WTC11 (cell line): ENCODE data around the gene BLMH.

ENCODE experiments used
- FOXP1 ChIP-seq: sonication (generic); formaldehyde crosslinking; IDR thresholded peaks from 2 replicates; pipeline ENCODE4 v1.8.0; 2022; ENCODE audit warnings: missing genetic modification reagents, mild to moderate bottlenecking, moderate library complexity, borderline replicate concordance
- SOX15 ChIP-seq: fragments of 250-450 bp; sonication (Bioruptor Pico); IDR thresholded peaks from 2 replicates; pipeline ENCODE4 v1.9.0; 2021; ENCODE audit warnings: mild to moderate bottlenecking
- ZBTB21 ChIP-seq: sonication (generic); formaldehyde crosslinking; IDR thresholded peaks from 2 replicates; pipeline ENCODE4 v1.8.1; 2023; ENCODE audit warnings: mild to moderate bottlenecking, missing genetic modification reagents, borderline replicate concordance
- ZNF121 ChIP-seq: sonication (generic); formaldehyde crosslinking; IDR thresholded peaks from 2 replicates; pipeline ENCODE4 v1.8.0; 2023; ENCODE audit warnings: missing genetic modification reagents
- TF ChIP-seq, protein P1 (sequence below): fragments of 250-450 bp; sonication (Bioruptor Pico); IDR thresholded peaks from 2 replicates; pipeline ENCODE4 v1.9.0; 2021; ENCODE audit warnings: mild to moderate bottlenecking, borderline replicate concordance
- TF ChIP-seq, protein P2 (sequence below): fragments of 250-450 bp; sonication (Bioruptor Pico); IDR thresholded peaks from 2 replicates; pipeline ENCODE4 v1.9.0; 2021; ENCODE audit warnings: mild to moderate bottlenecking
- TF ChIP-seq, protein P3 (sequence below): sonication (generic); formaldehyde crosslinking; IDR thresholded peaks from 2 replicates; pipeline ENCODE4 v1.8.0; 2022; ENCODE audit warnings: missing genetic modification reagents
- TF ChIP-seq, protein P4 (sequence below): fragments of 200-600 bp; IDR thresholded peaks from 2 replicates; pipeline ENCODE4 v1.8.0; 2022; ENCODE audit warnings: antibody characterized with exemption
- TF ChIP-seq, protein P5 (sequence below): sonication (generic); formaldehyde crosslinking; IDR thresholded peaks from 2 replicates; pipeline ENCODE4 v1.8.0; 2022; ENCODE audit warnings: mild to moderate bottlenecking, missing genetic modification reagents
- TF ChIP-seq, protein P6 (sequence below): sonication (generic); formaldehyde crosslinking; IDR thresholded peaks from 2 replicates; pipeline ENCODE4 v1.8.1; 2022; ENCODE audit warnings: low read depth, mild to moderate bottlenecking, moderate library complexity, missing genetic modification reagents, borderline replicate concordance
- TF ChIP-seq, protein P7 (sequence below): sonication (generic); formaldehyde crosslinking; IDR thresholded peaks from 2 replicates; pipeline ENCODE4 v1.8.1; 2022; ENCODE audit warnings: missing genetic modification reagents, borderline replicate concordance

DNA sequence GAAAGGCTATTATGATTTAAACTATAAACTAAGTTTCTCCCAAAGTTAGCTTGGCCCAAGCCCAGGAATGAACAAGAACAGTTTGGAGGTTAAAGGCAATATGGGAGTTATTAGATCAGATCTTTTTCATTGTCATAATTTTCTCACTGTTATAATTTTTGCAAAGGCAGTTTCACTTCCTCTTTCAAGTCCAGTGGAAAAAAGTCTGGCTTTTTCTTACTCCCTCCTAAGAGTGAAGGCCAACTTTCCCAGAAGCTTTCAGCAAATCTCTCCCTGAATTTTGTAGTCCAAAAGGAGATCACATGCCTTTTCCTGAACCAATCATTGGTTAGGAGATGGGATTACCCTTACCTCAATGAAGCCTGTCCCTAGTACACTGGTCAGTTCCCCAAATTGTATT is 9.1 kb upstream of the BLMH start:
- TF ChIP-seq ZBTB21 (CRISPR knock-in tag) (no peak), SOX15 (CRISPR knock-in tag) (no peak), ZNF121 (no peak), FOXP1 (CRISPR knock-in tag) (no peak)
- TF ChIP-seq, protein P1, sequence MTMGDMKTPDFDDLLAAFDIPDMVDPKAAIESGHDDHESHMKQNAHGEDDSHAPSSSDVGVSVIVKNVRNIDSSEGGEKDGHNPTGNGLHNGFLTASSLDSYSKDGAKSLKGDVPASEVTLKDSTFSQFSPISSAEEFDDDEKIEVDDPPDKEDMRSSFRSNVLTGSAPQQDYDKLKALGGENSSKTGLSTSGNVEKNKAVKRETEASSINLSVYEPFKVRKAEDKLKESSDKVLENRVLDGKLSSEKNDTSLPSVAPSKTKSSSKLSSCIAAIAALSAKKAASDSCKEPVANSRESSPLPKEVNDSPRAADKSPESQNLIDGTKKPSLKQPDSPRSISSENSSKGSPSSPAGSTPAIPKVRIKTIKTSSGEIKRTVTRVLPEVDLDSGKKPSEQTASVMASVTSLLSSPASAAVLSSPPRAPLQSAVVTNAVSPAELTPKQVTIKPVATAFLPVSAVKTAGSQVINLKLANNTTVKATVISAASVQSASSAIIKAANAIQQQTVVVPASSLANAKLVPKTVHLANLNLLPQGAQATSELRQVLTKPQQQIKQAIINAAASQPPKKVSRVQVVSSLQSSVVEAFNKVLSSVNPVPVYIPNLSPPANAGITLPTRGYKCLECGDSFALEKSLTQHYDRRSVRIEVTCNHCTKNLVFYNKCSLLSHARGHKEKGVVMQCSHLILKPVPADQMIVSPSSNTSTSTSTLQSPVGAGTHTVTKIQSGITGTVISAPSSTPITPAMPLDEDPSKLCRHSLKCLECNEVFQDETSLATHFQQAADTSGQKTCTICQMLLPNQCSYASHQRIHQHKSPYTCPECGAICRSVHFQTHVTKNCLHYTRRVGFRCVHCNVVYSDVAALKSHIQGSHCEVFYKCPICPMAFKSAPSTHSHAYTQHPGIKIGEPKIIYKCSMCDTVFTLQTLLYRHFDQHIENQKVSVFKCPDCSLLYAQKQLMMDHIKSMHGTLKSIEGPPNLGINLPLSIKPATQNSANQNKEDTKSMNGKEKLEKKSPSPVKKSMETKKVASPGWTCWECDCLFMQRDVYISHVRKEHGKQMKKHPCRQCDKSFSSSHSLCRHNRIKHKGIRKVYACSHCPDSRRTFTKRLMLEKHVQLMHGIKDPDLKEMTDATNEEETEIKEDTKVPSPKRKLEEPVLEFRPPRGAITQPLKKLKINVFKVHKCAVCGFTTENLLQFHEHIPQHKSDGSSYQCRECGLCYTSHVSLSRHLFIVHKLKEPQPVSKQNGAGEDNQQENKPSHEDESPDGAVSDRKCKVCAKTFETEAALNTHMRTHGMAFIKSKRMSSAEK (CRISPR knock-in tag): no peak
- TF ChIP-seq, protein P2, sequence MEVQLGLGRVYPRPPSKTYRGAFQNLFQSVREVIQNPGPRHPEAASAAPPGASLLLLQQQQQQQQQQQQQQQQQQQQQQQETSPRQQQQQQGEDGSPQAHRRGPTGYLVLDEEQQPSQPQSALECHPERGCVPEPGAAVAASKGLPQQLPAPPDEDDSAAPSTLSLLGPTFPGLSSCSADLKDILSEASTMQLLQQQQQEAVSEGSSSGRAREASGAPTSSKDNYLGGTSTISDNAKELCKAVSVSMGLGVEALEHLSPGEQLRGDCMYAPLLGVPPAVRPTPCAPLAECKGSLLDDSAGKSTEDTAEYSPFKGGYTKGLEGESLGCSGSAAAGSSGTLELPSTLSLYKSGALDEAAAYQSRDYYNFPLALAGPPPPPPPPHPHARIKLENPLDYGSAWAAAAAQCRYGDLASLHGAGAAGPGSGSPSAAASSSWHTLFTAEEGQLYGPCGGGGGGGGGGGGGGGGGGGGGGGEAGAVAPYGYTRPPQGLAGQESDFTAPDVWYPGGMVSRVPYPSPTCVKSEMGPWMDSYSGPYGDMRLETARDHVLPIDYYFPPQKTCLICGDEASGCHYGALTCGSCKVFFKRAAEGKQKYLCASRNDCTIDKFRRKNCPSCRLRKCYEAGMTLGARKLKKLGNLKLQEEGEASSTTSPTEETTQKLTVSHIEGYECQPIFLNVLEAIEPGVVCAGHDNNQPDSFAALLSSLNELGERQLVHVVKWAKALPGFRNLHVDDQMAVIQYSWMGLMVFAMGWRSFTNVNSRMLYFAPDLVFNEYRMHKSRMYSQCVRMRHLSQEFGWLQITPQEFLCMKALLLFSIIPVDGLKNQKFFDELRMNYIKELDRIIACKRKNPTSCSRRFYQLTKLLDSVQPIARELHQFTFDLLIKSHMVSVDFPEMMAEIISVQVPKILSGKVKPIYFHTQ (CRISPR knock-in tag): no peak
- TF ChIP-seq, protein P3, sequence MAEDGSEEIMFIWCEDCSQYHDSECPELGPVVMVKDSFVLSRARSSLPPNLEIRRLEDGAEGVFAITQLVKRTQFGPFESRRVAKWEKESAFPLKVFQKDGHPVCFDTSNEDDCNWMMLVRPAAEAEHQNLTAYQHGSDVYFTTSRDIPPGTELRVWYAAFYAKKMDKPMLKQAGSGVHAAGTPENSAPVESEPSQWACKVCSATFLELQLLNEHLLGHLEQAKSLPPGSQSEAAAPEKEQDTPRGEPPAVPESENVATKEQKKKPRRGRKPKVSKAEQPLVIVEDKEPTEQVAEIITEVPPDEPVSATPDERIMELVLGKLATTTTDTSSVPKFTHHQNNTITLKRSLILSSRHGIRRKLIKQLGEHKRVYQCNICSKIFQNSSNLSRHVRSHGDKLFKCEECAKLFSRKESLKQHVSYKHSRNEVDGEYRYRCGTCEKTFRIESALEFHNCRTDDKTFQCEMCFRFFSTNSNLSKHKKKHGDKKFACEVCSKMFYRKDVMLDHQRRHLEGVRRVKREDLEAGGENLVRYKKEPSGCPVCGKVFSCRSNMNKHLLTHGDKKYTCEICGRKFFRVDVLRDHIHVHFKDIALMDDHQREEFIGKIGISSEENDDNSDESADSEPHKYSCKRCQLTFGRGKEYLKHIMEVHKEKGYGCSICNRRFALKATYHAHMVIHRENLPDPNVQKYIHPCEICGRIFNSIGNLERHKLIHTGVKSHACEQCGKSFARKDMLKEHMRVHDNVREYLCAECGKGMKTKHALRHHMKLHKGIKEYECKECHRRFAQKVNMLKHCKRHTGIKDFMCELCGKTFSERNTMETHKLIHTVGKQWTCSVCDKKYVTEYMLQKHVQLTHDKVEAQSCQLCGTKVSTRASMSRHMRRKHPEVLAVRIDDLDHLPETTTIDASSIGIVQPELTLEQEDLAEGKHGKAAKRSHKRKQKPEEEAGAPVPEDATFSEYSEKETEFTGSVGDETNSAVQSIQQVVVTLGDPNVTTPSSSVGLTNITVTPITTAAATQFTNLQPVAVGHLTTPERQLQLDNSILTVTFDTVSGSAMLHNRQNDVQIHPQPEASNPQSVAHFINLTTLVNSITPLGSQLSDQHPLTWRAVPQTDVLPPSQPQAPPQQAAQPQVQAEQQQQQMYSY (CRISPR knock-in tag): no peak
- TF ChIP-seq, protein P4, sequence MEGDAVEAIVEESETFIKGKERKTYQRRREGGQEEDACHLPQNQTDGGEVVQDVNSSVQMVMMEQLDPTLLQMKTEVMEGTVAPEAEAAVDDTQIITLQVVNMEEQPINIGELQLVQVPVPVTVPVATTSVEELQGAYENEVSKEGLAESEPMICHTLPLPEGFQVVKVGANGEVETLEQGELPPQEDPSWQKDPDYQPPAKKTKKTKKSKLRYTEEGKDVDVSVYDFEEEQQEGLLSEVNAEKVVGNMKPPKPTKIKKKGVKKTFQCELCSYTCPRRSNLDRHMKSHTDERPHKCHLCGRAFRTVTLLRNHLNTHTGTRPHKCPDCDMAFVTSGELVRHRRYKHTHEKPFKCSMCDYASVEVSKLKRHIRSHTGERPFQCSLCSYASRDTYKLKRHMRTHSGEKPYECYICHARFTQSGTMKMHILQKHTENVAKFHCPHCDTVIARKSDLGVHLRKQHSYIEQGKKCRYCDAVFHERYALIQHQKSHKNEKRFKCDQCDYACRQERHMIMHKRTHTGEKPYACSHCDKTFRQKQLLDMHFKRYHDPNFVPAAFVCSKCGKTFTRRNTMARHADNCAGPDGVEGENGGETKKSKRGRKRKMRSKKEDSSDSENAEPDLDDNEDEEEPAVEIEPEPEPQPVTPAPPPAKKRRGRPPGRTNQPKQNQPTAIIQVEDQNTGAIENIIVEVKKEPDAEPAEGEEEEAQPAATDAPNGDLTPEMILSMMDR: no peak
- TF ChIP-seq, protein P5, sequence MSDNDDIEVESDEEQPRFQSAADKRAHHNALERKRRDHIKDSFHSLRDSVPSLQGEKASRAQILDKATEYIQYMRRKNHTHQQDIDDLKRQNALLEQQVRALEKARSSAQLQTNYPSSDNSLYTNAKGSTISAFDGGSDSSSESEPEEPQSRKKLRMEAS (CRISPR knock-in tag): no peak
- TF ChIP-seq, protein P6, sequence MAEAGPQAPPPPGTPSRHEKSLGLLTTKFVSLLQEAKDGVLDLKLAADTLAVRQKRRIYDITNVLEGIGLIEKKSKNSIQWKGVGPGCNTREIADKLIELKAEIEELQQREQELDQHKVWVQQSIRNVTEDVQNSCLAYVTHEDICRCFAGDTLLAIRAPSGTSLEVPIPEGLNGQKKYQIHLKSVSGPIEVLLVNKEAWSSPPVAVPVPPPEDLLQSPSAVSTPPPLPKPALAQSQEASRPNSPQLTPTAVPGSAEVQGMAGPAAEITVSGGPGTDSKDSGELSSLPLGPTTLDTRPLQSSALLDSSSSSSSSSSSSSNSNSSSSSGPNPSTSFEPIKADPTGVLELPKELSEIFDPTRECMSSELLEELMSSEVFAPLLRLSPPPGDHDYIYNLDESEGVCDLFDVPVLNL (CRISPR knock-in tag): no peak
- TF ChIP-seq, protein P7, sequence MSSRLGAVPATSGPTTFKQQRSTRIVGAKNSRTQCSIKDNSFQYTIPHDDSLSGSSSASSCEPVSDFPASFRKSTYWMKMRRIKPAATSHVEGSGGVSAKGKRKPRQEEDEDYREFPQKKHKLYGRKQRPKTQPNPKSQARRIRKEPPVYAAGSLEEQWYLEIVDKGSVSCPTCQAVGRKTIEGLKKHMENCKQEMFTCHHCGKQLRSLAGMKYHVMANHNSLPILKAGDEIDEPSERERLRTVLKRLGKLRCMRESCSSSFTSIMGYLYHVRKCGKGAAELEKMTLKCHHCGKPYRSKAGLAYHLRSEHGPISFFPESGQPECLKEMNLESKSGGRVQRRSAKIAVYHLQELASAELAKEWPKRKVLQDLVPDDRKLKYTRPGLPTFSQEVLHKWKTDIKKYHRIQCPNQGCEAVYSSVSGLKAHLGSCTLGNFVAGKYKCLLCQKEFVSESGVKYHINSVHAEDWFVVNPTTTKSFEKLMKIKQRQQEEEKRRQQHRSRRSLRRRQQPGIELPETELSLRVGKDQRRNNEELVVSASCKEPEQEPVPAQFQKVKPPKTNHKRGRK (CRISPR knock-in tag): no peak
